Ovary (tissue), 3 donors: Measurements from ENCODE around the gene RAB6A.

Experiments used
- EP300 ChIP-seq: sonication (generic); formaldehyde crosslinking; IDR thresholded peaks from one replicate; pipeline ENCODE4 v1.6.1; 2017; ENCODE audit warnings: antibody characterized with exemption
- POLR2A ChIP-seq: fragments of 450-650 bp; IDR thresholded peaks from one replicate; pipeline ENCODE4 v1.6.1; 2017; ENCODE audit warnings: antibody characterized with exemption, mild to moderate bottlenecking, moderate library complexity
- TF ChIP-seq, protein P1 (sequence below), 3 donors: fragments of 450-650 bp in 2 of 3; fragments of 200-600 bp in 1 of 3; IDR thresholded peaks; one replicate each; pipeline versions ENCODE4 v1.5.1 to v1.8.0; 2016 to 2022; ENCODE audit warnings: antibody characterized with exemption in 3 of 3, mild to moderate bottlenecking in 1 of 3
- donor health status: DM: no; HTN: no; CAD: no.

GRCh38 chr11:73647459-73648100 is 113.3 kb downstream of the RAB6A start:
- TF ChIP-seq, protein P1, sequence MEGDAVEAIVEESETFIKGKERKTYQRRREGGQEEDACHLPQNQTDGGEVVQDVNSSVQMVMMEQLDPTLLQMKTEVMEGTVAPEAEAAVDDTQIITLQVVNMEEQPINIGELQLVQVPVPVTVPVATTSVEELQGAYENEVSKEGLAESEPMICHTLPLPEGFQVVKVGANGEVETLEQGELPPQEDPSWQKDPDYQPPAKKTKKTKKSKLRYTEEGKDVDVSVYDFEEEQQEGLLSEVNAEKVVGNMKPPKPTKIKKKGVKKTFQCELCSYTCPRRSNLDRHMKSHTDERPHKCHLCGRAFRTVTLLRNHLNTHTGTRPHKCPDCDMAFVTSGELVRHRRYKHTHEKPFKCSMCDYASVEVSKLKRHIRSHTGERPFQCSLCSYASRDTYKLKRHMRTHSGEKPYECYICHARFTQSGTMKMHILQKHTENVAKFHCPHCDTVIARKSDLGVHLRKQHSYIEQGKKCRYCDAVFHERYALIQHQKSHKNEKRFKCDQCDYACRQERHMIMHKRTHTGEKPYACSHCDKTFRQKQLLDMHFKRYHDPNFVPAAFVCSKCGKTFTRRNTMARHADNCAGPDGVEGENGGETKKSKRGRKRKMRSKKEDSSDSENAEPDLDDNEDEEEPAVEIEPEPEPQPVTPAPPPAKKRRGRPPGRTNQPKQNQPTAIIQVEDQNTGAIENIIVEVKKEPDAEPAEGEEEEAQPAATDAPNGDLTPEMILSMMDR (IDR thresholded peaks at IDR 0.05) = no peak
- TF ChIP-seq POLR2A = no peak
- TF ChIP-seq EP300 = no peak
